Chondrocyte (in vitro differentiated cells): Measurements from ENCODE around the gene SORBS2. TPM values are rescaled to one million over a fixed set of nuclear protein-coding genes. Genes with fewer than 3 reads are reported as not detected.

ENCODE experiments used
- DNase-seq: peaks from one replicate; pipeline ENCODE4 v3.0.0; 2021; ENCODE audit warnings: mixed read lengths, low spot score
- H3K27ac Mint-ChIP-seq: one replicate; pipeline ENCODE4 v1.8.0; 2021; ENCODE audit warnings: mild to moderate bottlenecking, moderate library complexity, mixed read lengths; ENCODE audit not compliant: unreplicated experiment
- H3K27me3 Mint-ChIP-seq: 2 replicates; pipeline ENCODE4 v1.8.0; 2021; ENCODE audit warnings: low read depth, mixed read lengths
- H3K36me3 Mint-ChIP-seq: 2 replicates; pipeline ENCODE4 v1.8.0; 2021; ENCODE audit warnings: low read depth, mixed read lengths
- H3K4me1 Mint-ChIP-seq: 2 replicates; pipeline ENCODE4 v1.8.0; 2021; ENCODE audit warnings: low read depth, mild to moderate bottlenecking, mixed read lengths
- H3K4me3 Mint-ChIP-seq: one replicate; pipeline ENCODE4 v1.8.0; 2021; ENCODE audit warnings: mild to moderate bottlenecking, moderate library complexity, mixed read lengths; ENCODE audit not compliant: unreplicated experiment
- H3K9me3 Mint-ChIP-seq: 2 replicates; pipeline ENCODE4 v1.8.0; 2021; ENCODE audit warnings: low read depth, mixed read lengths
- CTCF ChIP-seq: fragments of 200-600 bp; sonication (generic); IDR thresholded peaks from 2 replicates; pipeline ENCODE4 v1.5.0; 2021; ENCODE audit warnings: antibody characterized with exemption, mild to moderate bottlenecking, moderate library complexity
- total RNA-seq: library from RNA; stranded (reverse); gene quantifications from 3 replicates; pipeline ENCODE4 v1.2.1, GENCODE V29; 2021

Gene SORBS2
- total RNA-seq, 1 donor from 2014 or later = 104 TPM

GRCh38 chr4:185624259-185624589 is 187.8 kb downstream of the SORBS2 start:
- Mint-ChIP-seq H3K27ac (no peak overlapping the region), H3K9me3 (no peaks in the 10 kb centered on the region), H3K4me3 (no peak overlapping the region), H3K27me3 (no peaks in the 10 kb centered on the region), H3K36me3 (peaks cover 32% of the 10 kb centered on the region), H3K4me1 (no peaks in the 10 kb centered on the region)
- no peak for TF ChIP-seq CTCF
- no peak for DNase-seq

GRCh38 chr4:185623444-185624258 is 188.3 kb downstream of the SORBS2 start:
- no peaks in the 10 kb centered on the region for H3K27me3 Mint-ChIP-seq
- H3K9me3 Mint-ChIP-seq = no peaks in the 10 kb centered on the region
- DNase-seq = no peak
- no peak for TF ChIP-seq CTCF
- H3K4me1 Mint-ChIP-seq = no peaks in the 10 kb centered on the region
- no peak overlapping the region for H3K27ac Mint-ChIP-seq
- H3K4me3 Mint-ChIP-seq = no peak overlapping the region
- H3K36me3 Mint-ChIP-seq = peaks cover 29% of the 10 kb centered on the region

GRCh38 chr4:185608185-185608584 is 203.8 kb downstream of the SORBS2 start:
- Mint-ChIP-seq H3K4me3 (no peak overlapping the region), H3K27me3 (no peaks in the 10 kb centered on the region), H3K4me1 (no peaks in the 10 kb centered on the region), H3K9me3 (no peaks in the 10 kb centered on the region), H3K36me3 (peaks cover 13% of the 10 kb centered on the region), H3K27ac (no peak overlapping the region)
- TF ChIP-seq CTCF = no peak
- DNase-seq = no peak

- H3K4me3 Mint-ChIP-seq = no peak overlapping the region
- H3K36me3 Mint-ChIP-seq = peaks cover 6% of the 10 kb centered on the region
- no peak for DNase-seq
- H3K9me3 Mint-ChIP-seq = no peaks in the 10 kb centered on the region
- no peak for TF ChIP-seq CTCF
- peaks cover 10% of the 10 kb centered on the region for H3K4me1 Mint-ChIP-seq
- H3K27me3 Mint-ChIP-seq = no peaks in the 10 kb centered on the region
- no peak overlapping the region for H3K27ac Mint-ChIP-seq
These were observed 209.6 kb downstream of the SORBS2 start for GRCh38 chr4:185602397-185602796.

- TF ChIP-seq CTCF = no peak
- Mint-ChIP-seq H3K9me3 (no peaks in the 10 kb centered on the region), H3K36me3 (peaks cover 8% of the 10 kb centered on the region), H3K27ac (no peak overlapping the region), H3K4me1 (peaks cover 13% of the 10 kb centered on the region), H3K4me3 (no peak overlapping the region), H3K27me3 (no peaks in the 10 kb centered on the region)
- no peak for DNase-seq
These were observed 211.1 kb downstream of the SORBS2 start for GRCh38 chr4:185600801-185601434.
